Upper lobe of left lung (tissue), 4 donors: ENCODE data around the gene TOGARAM2.
A peak's percentile ranks its signal among the peaks of the same experiment; 100 is the strongest.

Experiments used
- POLR2A ChIP-seq, 4 donors: fragments of 450-650 bp; IDR thresholded peaks; one replicate each; pipeline ENCODE4 v1.5.1; 2016 to 2017; ENCODE audit warnings: antibody characterized with exemption in 4 of 4, mild to moderate bottlenecking in 2 of 4
- TF ChIP-seq, protein P1 (sequence below), 6 experiments: fragments of 450-650 bp in 4 of 6; fragments of 200-600 bp in 2 of 6; sonication (generic) in 2 of 6; IDR thresholded peaks; one replicate each; pipeline ENCODE4 v1.5.1; 2016 to 2019; ENCODE audit warnings: antibody characterized with exemption in 6 of 6

DNA sequence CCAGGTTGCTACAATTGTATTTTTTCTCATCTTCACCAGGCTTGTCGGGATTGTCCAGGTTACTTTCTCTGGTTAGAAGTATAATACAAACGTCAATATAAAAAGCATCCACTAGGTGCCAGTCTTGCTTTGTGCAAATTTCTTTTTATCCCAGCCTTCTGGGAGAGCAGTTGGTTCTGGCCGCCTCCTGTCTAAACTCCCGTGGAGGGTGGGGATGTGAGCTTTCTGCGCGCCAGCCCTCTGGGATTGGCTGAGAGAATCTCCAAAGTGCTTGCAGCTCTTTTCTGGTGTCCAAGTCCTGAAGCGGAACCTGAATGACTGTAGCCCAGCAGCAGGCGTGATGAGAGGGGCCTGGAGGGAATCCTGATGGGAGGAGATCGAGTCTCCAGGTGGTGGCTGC lies 22.4 kb upstream of the TOGARAM2 start:
- TF ChIP-seq POLR2A (IDR thresholded peaks at IDR 0.05) = no peak
- TF ChIP-seq, protein P1, sequence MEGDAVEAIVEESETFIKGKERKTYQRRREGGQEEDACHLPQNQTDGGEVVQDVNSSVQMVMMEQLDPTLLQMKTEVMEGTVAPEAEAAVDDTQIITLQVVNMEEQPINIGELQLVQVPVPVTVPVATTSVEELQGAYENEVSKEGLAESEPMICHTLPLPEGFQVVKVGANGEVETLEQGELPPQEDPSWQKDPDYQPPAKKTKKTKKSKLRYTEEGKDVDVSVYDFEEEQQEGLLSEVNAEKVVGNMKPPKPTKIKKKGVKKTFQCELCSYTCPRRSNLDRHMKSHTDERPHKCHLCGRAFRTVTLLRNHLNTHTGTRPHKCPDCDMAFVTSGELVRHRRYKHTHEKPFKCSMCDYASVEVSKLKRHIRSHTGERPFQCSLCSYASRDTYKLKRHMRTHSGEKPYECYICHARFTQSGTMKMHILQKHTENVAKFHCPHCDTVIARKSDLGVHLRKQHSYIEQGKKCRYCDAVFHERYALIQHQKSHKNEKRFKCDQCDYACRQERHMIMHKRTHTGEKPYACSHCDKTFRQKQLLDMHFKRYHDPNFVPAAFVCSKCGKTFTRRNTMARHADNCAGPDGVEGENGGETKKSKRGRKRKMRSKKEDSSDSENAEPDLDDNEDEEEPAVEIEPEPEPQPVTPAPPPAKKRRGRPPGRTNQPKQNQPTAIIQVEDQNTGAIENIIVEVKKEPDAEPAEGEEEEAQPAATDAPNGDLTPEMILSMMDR (IDR thresholded peaks at IDR 0.05) = peak; percentile 45 to 79 (median 69)
